HepG2 (cell line): ENCODE results near the gene OR10A3. TPM values are rescaled to one million over a fixed set of nuclear protein-coding genes. Genes with fewer than 3 reads are reported as not detected.

Experiments used
- ATAD3A ChIP-seq: sonication (generic); formaldehyde crosslinking; IDR thresholded peaks from 2 replicates; pipeline ENCODE4 v1.4.0; 2020; ENCODE audit warnings: missing genetic modification reagents
- BHLHE40 ChIP-seq: IDR thresholded peaks from 2 replicates; pipeline ENCODE4 v1.6.1; 2011; ENCODE audit warnings: low read length, improper control_type of control experiment
- CBX5 ChIP-seq: sonication (generic); formaldehyde crosslinking; IDR thresholded peaks from 2 replicates; pipeline ENCODE4 v1.4.0; 2020; ENCODE audit warnings: missing genetic modification reagents, borderline replicate concordance
- CHCHD3 ChIP-seq: sonication (generic); formaldehyde crosslinking; IDR thresholded peaks from 2 replicates; pipeline ENCODE4 v1.8.0; 2022; ENCODE audit warnings: mild to moderate bottlenecking, missing genetic modification reagents, moderate library complexity
- GABPA ChIP-seq, 2 experiments: IDR thresholded peaks; 2 replicates each; pipeline ENCODE4 v1.6.1; 2011 to 2016; ENCODE audit warnings: low read depth in 2 of 2, low read length in 1 of 2, missing biosample characterization in 1 of 2, missing genetic modification characterization in 1 of 2
- HDAC2 ChIP-seq: sonication (generic); formaldehyde crosslinking; IDR thresholded peaks from 2 replicates; pipeline ENCODE4 v1.4.0; 2020; ENCODE audit warnings: missing genetic modification reagents
- HIVEP1 ChIP-seq: sonication (generic); formaldehyde crosslinking; IDR thresholded peaks from 2 replicates; pipeline ENCODE4 v1.4.0; 2020; ENCODE audit warnings: mild to moderate bottlenecking, missing genetic modification reagents
- MEF2D ChIP-seq: sonication (generic); formaldehyde crosslinking; IDR thresholded peaks from 2 replicates; pipeline ENCODE4 v1.5.1; 2020; ENCODE audit warnings: mild to moderate bottlenecking, missing genetic modification reagents
- MIER2 ChIP-seq: IDR thresholded peaks from 2 replicates; pipeline ENCODE4 v1.6.1; 2016; ENCODE audit warnings: missing biosample characterization, missing genetic modification reagents
- NFATC3 ChIP-seq: sonication (generic); formaldehyde crosslinking; IDR thresholded peaks from 2 replicates; pipeline ENCODE4 v1.5.1; 2020; ENCODE audit warnings: mild to moderate bottlenecking, missing genetic modification reagents
- PRPF4 ChIP-seq: fragments of 200-400 bp; formaldehyde crosslinking; IDR thresholded peaks from 2 replicates; pipeline ENCODE4 v1.6.1; 2016; ENCODE audit warnings: low read length, low read depth; ENCODE audit not compliant: poor library complexity, severe bottlenecking
- RAD21 ChIP-seq: fragments of 450-650 bp; formaldehyde crosslinking; IDR thresholded peaks from 2 replicates; pipeline ENCODE4 v1.5.0; 2020; ENCODE audit warnings: mild to moderate bottlenecking
- SMC3 ChIP-seq: IDR thresholded peaks from 2 replicates; pipeline ENCODE4 v1.6.1; 2011; ENCODE audit warnings: low read length, improper control_type of control experiment
- ZBTB3 ChIP-seq: sonication (generic); formaldehyde crosslinking; IDR thresholded peaks from 2 replicates; pipeline ENCODE4 v1.4.0; 2020; ENCODE audit warnings: low read depth, mild to moderate bottlenecking, moderate library complexity, missing genetic modification reagents, borderline replicate concordance
- ZNF335 ChIP-seq: sonication (generic); formaldehyde crosslinking; IDR thresholded peaks from 2 replicates; pipeline ENCODE4 v1.4.0; 2020; ENCODE audit warnings: missing genetic modification reagents
- ZNF446 ChIP-seq: sonication (generic); formaldehyde crosslinking; IDR thresholded peaks from 2 replicates; pipeline ENCODE4 v1.5.0; 2020; ENCODE audit warnings: mild to moderate bottlenecking, missing genetic modification reagents
- ZSCAN30 ChIP-seq: sonication (generic); formaldehyde crosslinking; IDR thresholded peaks from 2 replicates; pipeline ENCODE4 v1.5.0; 2020; ENCODE audit warnings: mild to moderate bottlenecking, missing genetic modification reagents
- polyA plus RNA-seq, 8 experiments: library from polyadenylated mRNA; depleted of rRNA in 3 of 8; stranded (reverse) in 7 of 8; unstranded in 1 of 8; fragments of >200 nt; fragmentation: Illumina TruSeq in 4 of 8; extraction: Trizol in 4 of 8; gene quantifications; 2 replicates each; pipeline versions ENCODE4 v1.2.1 to v1.2.3, GENCODE V29; 2011 to 2016; ENCODE audit warnings: low read depth in 4 of 8, missing spikeins in 1 of 8, mixed read lengths in 1 of 8; ENCODE audit not compliant: insufficient read depth in 1 of 8
- total RNA-seq, 5 experiments: library from RNA; depleted of rRNA; stranded (reverse); fragments of >200 nt; fragmentation: Illumina TruSeq; extraction: Trizol; gene quantifications; 2 replicates each; pipeline ENCODE4 v1.2.3, GENCODE V29; 2016; ENCODE audit warnings: low read depth in 1 of 5
- TF ChIP-seq, protein P1 (sequence below): sonication (generic); formaldehyde crosslinking; IDR thresholded peaks from 2 replicates; pipeline ENCODE4 v1.4.0; 2020; ENCODE audit warnings: missing genetic modification reagents
- TF ChIP-seq, protein P2 (sequence below): sonication (generic); formaldehyde crosslinking; IDR thresholded peaks from 2 replicates; pipeline ENCODE4 v1.5.0; 2020; ENCODE audit warnings: mild to moderate bottlenecking, missing genetic modification reagents, moderate library complexity
- TF ChIP-seq, protein P3 (sequence below): sonication (generic); formaldehyde crosslinking; IDR thresholded peaks from 2 replicates; pipeline ENCODE4 v1.5.0; 2020; ENCODE audit warnings: missing genetic modification reagents

OR10A3 gene
- total and polyA plus RNA-seq, 2 of the 13 experiments (the other 11 are each of a cell fraction or from before 2014, with no cell fraction given): not detected

DNA sequence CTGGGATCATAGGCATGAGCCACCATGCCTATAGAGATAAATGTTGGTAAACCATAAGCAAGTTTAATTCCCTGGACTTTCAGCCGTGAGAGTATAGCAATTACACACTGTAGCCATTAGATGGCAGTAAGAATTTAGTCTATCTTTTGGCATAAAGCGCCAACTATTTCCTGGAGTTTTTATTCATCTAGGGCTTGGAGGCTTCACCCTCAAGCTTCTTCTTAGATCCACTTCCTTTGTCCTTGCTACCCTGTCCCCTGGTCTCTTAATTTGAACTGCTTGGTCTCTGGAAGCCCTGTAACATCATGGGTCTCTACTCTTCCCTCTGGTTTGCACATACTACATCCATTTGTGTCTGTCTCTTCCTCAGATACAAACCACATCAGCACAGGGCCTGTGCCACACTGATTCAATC lies 48.7 kb downstream of the OR10A3 start (continued):
- no peak for TF ChIP-seq NFATC3 (CRISPR knock-in tag)
- no peak for TF ChIP-seq GABPA (IDR thresholded peaks at IDR 0.05; ENCODE audit: low read depth, low read length)
- TF ChIP-seq GABPA (CRISPR knock-in tag; IDR thresholded peaks at IDR 0.05; ENCODE audit: low read depth): peak; percentile 56; the same call in 1 of the 2 replicates
- TF ChIP-seq MEF2D (CRISPR knock-in tag): no peak
- TF ChIP-seq ZBTB3 (CRISPR knock-in tag): no peak
- TF ChIP-seq ZSCAN30: no peak
- TF ChIP-seq RAD21 (CRISPR knock-in tag): peak; percentile 36; the same call in 1 of the 2 replicates
- no peak for TF ChIP-seq CHCHD3 (CRISPR knock-in tag)
- no peak for TF ChIP-seq ATAD3A (CRISPR knock-in tag)
- TF ChIP-seq MIER2: no peak
- TF ChIP-seq, protein P1, sequence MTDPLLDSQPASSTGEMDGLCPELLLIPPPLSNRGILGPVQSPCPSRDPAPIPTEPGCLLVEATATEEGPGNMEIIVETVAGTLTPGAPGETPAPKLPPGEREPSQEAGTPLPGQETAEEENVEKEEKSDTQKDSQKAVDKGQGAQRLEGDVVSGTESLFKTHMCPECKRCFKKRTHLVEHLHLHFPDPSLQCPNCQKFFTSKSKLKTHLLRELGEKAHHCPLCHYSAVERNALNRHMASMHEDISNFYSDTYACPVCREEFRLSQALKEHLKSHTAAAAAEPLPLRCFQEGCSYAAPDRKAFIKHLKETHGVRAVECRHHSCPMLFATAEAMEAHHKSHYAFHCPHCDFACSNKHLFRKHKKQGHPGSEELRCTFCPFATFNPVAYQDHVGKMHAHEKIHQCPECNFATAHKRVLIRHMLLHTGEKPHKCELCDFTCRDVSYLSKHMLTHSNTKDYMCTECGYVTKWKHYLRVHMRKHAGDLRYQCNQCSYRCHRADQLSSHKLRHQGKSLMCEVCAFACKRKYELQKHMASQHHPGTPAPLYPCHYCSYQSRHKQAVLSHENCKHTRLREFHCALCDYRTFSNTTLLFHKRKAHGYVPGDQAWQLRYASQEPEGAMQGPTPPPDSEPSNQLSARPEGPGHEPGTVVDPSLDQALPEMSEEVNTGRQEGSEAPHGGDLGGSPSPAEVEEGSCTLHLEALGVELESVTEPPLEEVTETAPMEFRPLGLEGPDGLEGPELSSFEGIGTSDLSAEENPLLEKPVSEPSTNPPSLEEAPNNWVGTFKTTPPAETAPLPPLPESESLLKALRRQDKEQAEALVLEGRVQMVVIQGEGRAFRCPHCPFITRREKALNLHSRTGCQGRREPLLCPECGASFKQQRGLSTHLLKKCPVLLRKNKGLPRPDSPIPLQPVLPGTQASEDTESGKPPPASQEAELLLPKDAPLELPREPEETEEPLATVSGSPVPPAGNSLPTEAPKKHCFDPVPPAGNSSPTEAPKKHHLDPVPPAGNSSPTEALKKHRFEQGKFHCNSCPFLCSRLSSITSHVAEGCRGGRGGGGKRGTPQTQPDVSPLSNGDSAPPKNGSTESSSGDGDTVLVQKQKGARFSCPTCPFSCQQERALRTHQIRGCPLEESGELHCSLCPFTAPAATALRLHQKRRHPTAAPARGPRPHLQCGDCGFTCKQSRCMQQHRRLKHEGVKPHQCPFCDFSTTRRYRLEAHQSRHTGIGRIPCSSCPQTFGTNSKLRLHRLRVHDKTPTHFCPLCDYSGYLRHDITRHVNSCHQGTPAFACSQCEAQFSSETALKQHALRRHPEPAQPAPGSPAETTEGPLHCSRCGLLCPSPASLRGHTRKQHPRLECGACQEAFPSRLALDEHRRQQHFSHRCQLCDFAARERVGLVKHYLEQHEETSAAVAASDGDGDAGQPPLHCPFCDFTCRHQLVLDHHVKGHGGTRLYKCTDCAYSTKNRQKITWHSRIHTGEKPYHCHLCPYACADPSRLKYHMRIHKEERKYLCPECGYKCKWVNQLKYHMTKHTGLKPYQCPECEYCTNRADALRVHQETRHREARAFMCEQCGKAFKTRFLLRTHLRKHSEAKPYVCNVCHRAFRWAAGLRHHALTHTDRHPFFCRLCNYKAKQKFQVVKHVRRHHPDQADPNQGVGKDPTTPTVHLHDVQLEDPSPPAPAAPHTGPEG: no peak
- TF ChIP-seq HIVEP1 (CRISPR knock-in tag): no peak
- TF ChIP-seq, protein P2, sequence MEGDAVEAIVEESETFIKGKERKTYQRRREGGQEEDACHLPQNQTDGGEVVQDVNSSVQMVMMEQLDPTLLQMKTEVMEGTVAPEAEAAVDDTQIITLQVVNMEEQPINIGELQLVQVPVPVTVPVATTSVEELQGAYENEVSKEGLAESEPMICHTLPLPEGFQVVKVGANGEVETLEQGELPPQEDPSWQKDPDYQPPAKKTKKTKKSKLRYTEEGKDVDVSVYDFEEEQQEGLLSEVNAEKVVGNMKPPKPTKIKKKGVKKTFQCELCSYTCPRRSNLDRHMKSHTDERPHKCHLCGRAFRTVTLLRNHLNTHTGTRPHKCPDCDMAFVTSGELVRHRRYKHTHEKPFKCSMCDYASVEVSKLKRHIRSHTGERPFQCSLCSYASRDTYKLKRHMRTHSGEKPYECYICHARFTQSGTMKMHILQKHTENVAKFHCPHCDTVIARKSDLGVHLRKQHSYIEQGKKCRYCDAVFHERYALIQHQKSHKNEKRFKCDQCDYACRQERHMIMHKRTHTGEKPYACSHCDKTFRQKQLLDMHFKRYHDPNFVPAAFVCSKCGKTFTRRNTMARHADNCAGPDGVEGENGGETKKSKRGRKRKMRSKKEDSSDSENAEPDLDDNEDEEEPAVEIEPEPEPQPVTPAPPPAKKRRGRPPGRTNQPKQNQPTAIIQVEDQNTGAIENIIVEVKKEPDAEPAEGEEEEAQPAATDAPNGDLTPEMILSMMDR: peak; percentile 73
- TF ChIP-seq BHLHE40: no peak
- peak; percentile 51 for TF ChIP-seq SMC3
- no peak for TF ChIP-seq HDAC2
- TF ChIP-seq PRPF4: no peak
- no peak for TF ChIP-seq CBX5 (CRISPR knock-in tag)
- TF ChIP-seq, protein P3, sequence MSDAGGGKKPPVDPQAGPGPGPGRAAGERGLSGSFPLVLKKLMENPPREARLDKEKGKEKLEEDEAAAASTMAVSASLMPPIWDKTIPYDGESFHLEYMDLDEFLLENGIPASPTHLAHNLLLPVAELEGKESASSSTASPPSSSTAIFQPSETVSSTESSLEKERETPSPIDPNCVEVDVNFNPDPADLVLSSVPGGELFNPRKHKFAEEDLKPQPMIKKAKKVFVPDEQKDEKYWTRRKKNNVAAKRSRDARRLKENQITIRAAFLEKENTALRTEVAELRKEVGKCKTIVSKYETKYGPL (CRISPR knock-in tag): no peak
- TF ChIP-seq ZNF335: no peak
- TF ChIP-seq ZNF446 (CRISPR knock-in tag): no peak
- TF ChIP-seq, all 625 proteins: peak for 6
